HG03175 (cell line): ENCODE data around the gene AKR1C8.

Experiments
- ATAC-seq: cut with Tn5 transposase; IDR thresholded peaks from one replicate; pipeline ENCODE4 v1.9.1; 2021; ENCODE audit warnings: mild to moderate bottlenecking, moderate library complexity; ENCODE audit not compliant: unreplicated experiment

Gene AKR1C8

DNA sequence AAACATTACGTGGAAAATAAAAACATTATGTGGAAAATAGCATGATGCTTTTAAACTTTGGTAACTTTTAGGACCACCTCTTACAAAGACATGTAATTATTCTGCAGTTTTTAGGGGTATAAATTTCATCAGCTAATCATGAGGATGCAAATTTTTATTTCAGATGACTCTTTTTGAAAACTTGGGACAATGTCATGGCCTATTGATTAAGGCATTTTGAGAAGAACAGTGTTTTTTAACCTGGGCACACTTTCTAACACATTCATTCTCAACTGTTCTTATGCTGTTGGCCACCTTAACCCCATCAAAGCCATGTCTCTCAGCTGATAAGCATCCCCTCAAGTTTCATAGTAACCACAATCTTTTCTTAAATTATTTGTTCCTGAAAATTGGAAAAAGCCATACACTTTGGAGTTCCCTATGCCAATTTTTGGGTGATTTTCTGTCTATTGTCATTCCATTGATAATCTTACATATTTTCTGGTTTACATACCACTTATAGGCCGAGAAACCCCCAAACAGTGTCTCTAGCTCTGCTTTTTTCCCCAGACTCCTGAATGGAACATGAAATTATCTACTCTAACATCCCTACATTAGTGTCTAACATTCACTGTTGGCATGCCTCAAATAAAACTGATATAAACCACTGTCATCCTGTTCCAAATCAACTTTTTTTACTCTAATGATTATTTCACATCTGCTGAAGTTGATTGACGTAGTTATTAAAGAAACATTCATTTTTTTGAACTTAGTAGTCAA lies 76.1 kb downstream of the AKR1C8 start:
- ATAC-seq = no peak

DNA sequence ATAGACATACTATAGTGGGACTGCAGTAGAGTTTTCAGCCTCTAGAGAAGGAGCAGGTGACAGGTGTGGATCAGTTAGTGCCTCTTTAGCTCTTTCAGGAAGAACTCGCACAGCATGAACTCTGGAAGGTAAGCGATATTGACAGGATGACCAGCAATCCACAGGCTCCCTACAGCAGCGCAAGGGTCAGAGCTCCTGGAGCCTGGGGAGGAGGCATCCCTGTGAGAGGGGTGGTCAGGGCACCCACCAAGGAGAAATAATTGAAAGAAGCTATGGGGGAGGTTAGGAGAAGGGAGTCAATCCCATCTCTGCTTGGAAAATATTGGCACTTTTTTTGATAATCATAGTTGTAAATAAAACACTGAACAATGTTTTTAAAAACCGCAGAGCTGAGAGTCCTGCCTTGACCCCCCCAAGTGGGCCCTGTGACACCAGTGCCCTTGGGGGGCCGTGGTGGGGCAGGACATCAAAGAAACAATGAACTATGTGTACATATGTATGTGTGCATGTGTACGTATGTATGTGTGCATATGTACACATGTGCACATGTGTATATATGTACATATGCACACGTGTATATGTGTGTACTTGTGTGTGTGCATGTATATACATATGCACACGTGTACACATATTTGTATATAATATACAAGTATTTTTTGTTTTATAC lies 77.0 kb downstream of the AKR1C8 start:
- ATAC-seq = no peak

DNA sequence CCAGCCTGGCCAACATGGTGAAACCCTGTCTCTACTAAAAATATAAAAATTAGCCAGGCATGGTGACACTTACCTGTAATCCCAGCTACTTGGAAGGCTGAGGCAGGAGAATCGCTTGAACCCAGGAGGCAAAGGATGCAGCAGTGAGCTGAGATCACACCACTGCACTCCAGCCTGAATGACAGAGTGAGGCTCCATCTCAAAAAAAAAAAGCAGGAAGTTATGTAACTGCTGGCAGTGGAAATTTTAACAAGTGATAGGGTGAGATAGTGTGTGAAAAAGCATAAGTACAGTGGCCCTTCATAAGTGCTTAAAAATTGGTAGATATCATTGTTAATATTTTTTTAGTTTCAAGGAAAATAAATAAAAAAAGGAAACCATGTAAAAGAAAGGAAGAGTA lies 78.4 kb downstream of the AKR1C8 start:
- ATAC-seq = no peak

DNA sequence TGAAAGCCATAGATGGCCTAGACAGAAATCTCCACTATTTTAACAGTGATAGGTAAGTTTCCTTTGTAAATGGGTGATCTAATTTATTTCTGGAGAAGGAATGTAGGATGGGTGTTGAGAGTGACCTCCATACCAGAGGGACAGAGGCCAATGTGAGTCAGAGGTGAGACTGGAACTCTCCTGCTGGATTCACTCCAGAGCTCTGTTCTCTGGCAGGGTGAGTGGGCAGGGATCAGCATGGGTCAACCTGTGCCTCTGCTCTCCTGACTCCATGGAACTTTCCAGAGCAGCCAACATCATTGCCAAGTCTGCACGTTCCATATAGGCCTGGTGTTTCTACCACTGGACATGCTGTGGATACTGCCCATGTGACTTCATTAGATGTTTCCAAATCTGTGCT lies 79.3 kb downstream of the AKR1C8 start:
- ATAC-seq = no peak
